ENCODE measurements around the gene ID2. TPM values are rescaled to one million over a fixed set of nuclear protein-coding genes. Genes with fewer than 3 reads are reported as not detected.
"Not testable (repeated sequence)": the region's sequence is repeated elsewhere in the genome, so short reads cannot be mapped to it uniquely, and the experiment has no call there.

ID2 gene
- total RNA-seq, 3 donors from 2014 or later = 240 to 305 (median 260) TPM

DNA sequence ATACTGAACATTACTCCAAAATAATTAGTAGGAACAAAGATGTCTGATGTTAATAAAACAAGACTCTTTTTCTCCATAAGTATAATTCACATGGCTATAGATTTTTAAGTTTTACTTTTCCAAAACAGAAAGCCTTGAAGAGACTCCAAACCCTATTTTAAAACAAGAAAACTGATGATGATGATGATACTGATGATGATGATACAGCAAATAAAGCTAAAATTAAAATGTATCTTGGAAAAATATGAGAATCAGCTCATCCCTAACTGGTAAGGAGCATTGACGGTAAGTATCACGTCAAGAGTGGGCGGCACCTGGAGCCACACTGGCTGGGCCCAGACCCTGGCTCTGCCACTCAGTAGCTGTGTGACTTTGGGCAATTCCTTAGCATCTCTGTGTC, 39.6 kb downstream of the ID2 start:
- no peak overlapping the region for H3K4me3 ChIP-seq
- H3K27ac ChIP-seq = no peak overlapping the region
- no peaks in the 10 kb centered on the region for H3K27me3 ChIP-seq
- DNase-seq (ENCODE audit: low spot score in 2 of 2) = no peak
- TF ChIP-seq POLR2A (IDR thresholded peaks at IDR 0.05) (no peak), POLR2AphosphoS5 (IDR thresholded peaks at IDR 0.05) (no peak)
- TF ChIP-seq, protein P1, sequence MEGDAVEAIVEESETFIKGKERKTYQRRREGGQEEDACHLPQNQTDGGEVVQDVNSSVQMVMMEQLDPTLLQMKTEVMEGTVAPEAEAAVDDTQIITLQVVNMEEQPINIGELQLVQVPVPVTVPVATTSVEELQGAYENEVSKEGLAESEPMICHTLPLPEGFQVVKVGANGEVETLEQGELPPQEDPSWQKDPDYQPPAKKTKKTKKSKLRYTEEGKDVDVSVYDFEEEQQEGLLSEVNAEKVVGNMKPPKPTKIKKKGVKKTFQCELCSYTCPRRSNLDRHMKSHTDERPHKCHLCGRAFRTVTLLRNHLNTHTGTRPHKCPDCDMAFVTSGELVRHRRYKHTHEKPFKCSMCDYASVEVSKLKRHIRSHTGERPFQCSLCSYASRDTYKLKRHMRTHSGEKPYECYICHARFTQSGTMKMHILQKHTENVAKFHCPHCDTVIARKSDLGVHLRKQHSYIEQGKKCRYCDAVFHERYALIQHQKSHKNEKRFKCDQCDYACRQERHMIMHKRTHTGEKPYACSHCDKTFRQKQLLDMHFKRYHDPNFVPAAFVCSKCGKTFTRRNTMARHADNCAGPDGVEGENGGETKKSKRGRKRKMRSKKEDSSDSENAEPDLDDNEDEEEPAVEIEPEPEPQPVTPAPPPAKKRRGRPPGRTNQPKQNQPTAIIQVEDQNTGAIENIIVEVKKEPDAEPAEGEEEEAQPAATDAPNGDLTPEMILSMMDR (IDR thresholded peaks at IDR 0.05) = no peak
- H3K4me1 ChIP-seq = no peaks in the 10 kb centered on the region
- H3K9me3 ChIP-seq = no peaks in the 10 kb centered on the region
- no peaks in the 10 kb centered on the region for H3K36me3 ChIP-seq
- intact Hi-C loops (cut with DNase I; ENCODE audit: low total_unique reads) = no loop called here

DNA sequence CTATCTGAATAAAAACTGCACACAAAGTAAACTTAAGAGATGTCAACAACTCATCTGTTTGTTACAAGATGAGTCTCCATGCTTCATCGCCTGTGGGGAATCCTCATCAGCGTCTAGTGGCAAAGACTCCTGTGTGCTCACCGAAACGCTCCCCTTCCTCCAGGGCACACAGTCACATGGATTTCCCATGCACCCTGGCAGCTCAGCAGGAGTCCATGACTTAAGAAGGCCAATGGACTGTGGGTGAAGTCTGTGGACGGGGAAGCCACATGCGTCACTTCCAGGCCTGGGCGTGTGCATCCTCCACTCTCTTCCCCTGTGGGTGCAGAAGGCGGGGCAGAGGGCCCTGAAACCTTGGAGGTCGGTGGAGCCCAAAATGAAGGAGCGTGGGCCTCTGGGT, 41.1 kb downstream of the ID2 start:
- Histone ChIP-seq H3K4me1 (no peaks in the 10 kb centered on the region), H3K4me3 (no peak overlapping the region), H3K27me3 (no peaks in the 10 kb centered on the region), H3K9me3 (no peaks in the 10 kb centered on the region), H3K36me3 (no peaks in the 10 kb centered on the region), H3K27ac (no peak overlapping the region)
- TF ChIP-seq POLR2A (IDR thresholded peaks at IDR 0.05) (no peak), POLR2AphosphoS5 (IDR thresholded peaks at IDR 0.05) (no peak)
- TF ChIP-seq, protein P1 (IDR thresholded peaks at IDR 0.05) = no peak
- no peak for DNase-seq (ENCODE audit: low spot score in 2 of 2)
- intact Hi-C loops (cut with DNase I; ENCODE audit: low total_unique reads) = no loop called here

DNA sequence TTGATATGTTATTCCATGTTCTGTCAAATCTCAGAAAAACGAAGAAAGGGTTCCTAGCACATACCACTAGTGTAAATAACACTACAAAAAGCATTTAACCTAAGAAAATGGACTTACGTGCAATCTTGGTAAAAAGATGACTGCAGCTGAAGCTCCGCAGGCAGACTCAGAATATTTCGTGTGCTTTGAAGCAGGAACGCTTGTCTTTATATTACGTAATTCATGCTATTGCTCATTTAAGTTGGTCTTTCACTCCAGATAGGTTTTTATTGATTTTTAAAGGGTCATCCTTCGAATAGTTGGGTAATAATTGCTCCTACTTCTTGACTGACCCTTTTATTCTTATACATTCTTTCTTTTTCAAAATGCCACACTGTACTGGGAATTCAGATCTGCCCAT, 44.0 kb downstream of the ID2 start:
- H3K4me1 ChIP-seq = no peaks in the 10 kb centered on the region
- TF ChIP-seq, protein P1 (IDR thresholded peaks at IDR 0.05) = no peak
- TF ChIP-seq POLR2A (IDR thresholded peaks at IDR 0.05) (no peak), POLR2AphosphoS5 (IDR thresholded peaks at IDR 0.05) (no peak)
- DNase-seq (ENCODE audit: low spot score in 2 of 2) = no peak

DNA sequence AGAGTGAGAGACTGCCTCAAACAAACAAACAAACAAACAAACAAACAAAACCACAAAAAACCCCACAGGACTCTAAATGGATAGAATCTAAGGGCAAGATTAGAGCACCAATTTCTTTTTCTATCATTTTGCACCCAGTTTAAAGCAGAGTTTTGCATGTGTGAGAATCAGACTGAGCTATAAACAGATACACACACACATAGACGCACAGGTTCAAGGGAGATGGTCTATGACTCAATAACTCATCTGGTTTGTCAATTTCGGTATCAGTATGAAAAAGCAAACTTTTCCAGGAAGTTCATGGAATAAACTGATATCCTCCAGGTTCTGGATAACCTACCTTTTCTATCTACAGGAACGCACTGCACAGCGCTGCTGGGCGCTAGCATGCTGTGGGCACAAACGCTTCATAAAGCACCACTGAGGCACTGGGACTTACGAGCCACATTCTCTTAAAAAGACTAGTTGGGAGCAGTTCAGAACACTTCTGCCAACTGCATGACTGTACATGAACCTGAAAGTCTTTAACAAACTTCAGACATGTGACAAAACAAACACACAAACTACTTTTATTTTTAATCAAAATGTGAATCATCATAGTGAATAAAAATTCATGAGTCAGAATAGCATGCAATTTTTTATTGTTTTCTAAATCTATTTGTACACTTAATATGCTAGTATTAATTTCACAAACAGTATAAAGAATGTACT, 46.6 kb downstream of the ID2 start:
- H3K27ac ChIP-seq = no peak overlapping the region
- no peaks in the 10 kb centered on the region for H3K27me3 ChIP-seq
- no peaks in the 10 kb centered on the region for H3K9me3 ChIP-seq
- DNase-seq (ENCODE audit: low spot score in 2 of 2) = no peak
- H3K36me3 ChIP-seq = no peaks in the 10 kb centered on the region
- intact Hi-C loops (cut with DNase I; ENCODE audit: low total_unique reads) = no loop called here
- TF ChIP-seq POLR2AphosphoS5 (IDR thresholded peaks at IDR 0.05) (no peak), POLR2A (IDR thresholded peaks at IDR 0.05) (no peak)
- TF ChIP-seq, protein P1 (IDR thresholded peaks at IDR 0.05) = no peak
- no peak overlapping the region for H3K4me3 ChIP-seq
- no peaks in the 10 kb centered on the region for H3K4me1 ChIP-seq

More for the DNA sequence above, 44.0 kb downstream of the ID2 start:
- H3K4me3 ChIP-seq = no peak overlapping the region
- intact Hi-C loops (cut with DNase I; ENCODE audit: low total_unique reads) = no loop called here
- H3K9me3 ChIP-seq = no peaks in the 10 kb centered on the region
- no peaks in the 10 kb centered on the region for H3K27me3 ChIP-seq
- H3K27ac ChIP-seq = no peak overlapping the region
- H3K36me3 ChIP-seq = no peaks in the 10 kb centered on the region

DNA sequence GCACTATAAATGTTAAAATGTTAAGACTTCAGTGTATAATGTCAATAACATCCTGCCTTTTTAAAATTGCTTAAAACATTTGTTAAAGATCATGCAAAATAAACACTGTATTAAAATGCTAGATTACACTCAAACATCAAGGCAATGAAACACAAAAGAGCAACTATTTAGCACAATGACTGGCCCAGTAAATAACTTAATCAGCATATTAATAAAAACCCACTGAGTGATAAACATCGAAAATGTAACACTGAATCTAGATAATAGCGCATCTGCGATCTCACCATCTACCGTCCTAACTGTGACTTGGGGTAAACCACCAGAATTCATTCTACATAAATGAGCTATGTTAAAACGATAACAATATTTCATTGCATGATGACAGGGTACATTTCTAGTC, 47.2 kb downstream of the ID2 start:
- H3K36me3 ChIP-seq; H3K4me3 ChIP-seq; H3K4me1 ChIP-seq; H3K27me3 ChIP-seq; intact Hi-C loops (cut with DNase I; ENCODE audit: low total_unique reads); H3K9me3 ChIP-seq; H3K27ac ChIP-seq; DNase-seq (ENCODE audit: low spot score in 2 of 2): not testable (repeated sequence)

Measured in breast epithelium (tissue), 4 donors.